Activated CD4-positive, alpha-beta T cell treated with anti-CD3 and anti-CD28 coated beads for 48 hours (primary cell): ENCODE measurements around the gene ADGRF3.
"Not testable (repeated sequence)": the region's sequence is repeated elsewhere in the genome, so short reads cannot be mapped to it uniquely, and the experiment has no call there.

Experiments
- DNase-seq: peaks from one replicate; pipeline ENCODE4 v3.0.0-alpha.2; 2020

Gene ADGRF3

GRCh38 chr2:26351375-26352090 lies 4.9 kb upstream of the ADGRF3 start:
- no peak for DNase-seq

- DNase-seq = no peak
Observed at GRCh38 chr2:26349690-26350089, 3.1 kb upstream of the ADGRF3 start.

GRCh38 chr2:26347286-26347865 lies 787 bp upstream of the ADGRF3 start:
- DNase-seq = no peak

GRCh38 chr2:26345545-26346453 lies 790 bp downstream of the ADGRF3 start, which contains the start of gene SELENOI:
Gene SELENOI, plus strand, starts transcription at chr2:26346143. Its CDS starts 90 bp downstream, at chr2:26346233.
- peak; percentile 100 for DNase-seq

GRCh38 chr2:26345283-26345544 lies 1.4 kb downstream of the ADGRF3 start:
- no peak for DNase-seq

- DNase-seq = peak; percentile 53
Observed at GRCh38 chr2:26344581-26345282, 1.9 kb downstream of the ADGRF3 start.

GRCh38 chr2:26340831-26341230 lies 5.8 kb downstream of the ADGRF3 start:
- DNase-seq = no peak

- no peak for DNase-seq
Observed at GRCh38 chr2:26337298-26337697, 9.3 kb downstream of the ADGRF3 start.

GRCh38 chr2:26336719-26337118 lies 9.9 kb downstream of the ADGRF3 start:
- no peak for DNase-seq

GRCh38 chr2:26335231-26335630 lies 11.4 kb downstream of the ADGRF3 start:
- no peak for DNase-seq

- DNase-seq = no peak
Observed at GRCh38 chr2:26333293-26333692, 13.3 kb downstream of the ADGRF3 start.

GRCh38 chr2:26331321-26331720 lies 15.3 kb downstream of the ADGRF3 start:
- DNase-seq = not testable (repeated sequence)

GRCh38 chr2:26330604-26331003 lies 16.0 kb downstream of the ADGRF3 start:
- no peak for DNase-seq

- peak; percentile 91 for DNase-seq
Observed at GRCh38 chr2:26330114-26330549, 16.5 kb downstream of the ADGRF3 start.

GRCh38 chr2:26329083-26329482 lies 17.5 kb downstream of the ADGRF3 start:
- DNase-seq = not testable (repeated sequence)

GRCh38 chr2:26327291-26328272 lies 19.0 kb downstream of the ADGRF3 start:
- DNase-seq = no peak

GRCh38 chr2:26326514-26326913 lies 20.1 kb downstream of the ADGRF3 start:
- no peak for DNase-seq

GRCh38 chr2:26325851-26326250 lies 20.7 kb downstream of the ADGRF3 start:
- no peak for DNase-seq

GRCh38 chr2:26324903-26325302 lies 21.7 kb downstream of the ADGRF3 start:
- no peak for DNase-seq

GRCh38 chr2:26324479-26324878 lies 22.1 kb downstream of the ADGRF3 start:
- not testable (repeated sequence) for DNase-seq

- DNase-seq = no peak
Observed at GRCh38 chr2:26318950-26319349, 27.6 kb downstream of the ADGRF3 start.
